ENCODE results near the gene LYRM9.

GRCh38 chr17:27921599-27921998, 28.4 kb upstream of the LYRM9 start:
- TF ChIP-seq CTCF (conservative IDR thresholded peaks at IDR 0.05; ENCODE audit: low read depth, low read length) (no peak), EZH2 (IDR thresholded peaks at IDR 0.05; ENCODE audit: borderline replicate concordance, low read depth, low read length, poor library complexity, severe bottlenecking) (no peak)

Data from A673 (cell line).